ENCODE measurements around the gene SATB1. TPM values are rescaled to one million over a fixed set of nuclear protein-coding genes. Genes with fewer than 3 reads are reported as not detected.

The SATB1 gene
- total RNA-seq, 1 donor from 2014 or later, result 41.6 TPM

DNA sequence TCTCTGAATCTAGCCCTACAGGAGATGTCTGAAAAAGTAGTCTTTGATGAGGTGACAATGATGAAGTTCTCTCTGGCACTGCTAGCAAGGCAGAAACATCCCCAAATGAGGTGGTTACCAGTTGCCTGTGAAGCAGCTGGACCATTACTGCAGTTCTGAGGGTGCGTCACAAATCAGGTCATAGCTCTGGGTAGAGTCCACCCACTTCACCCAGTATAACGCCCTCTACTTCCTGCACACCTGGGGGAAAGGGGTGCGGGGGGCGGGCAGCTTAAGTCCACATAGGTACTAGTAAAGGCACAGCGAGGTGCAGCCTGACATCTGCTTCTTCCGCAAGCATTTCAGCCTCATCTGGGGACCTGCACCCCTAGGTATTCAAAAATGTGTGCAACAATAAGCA lies 13.4 kb upstream of the SATB1 start:
- intact Hi-C loops (cut with DNase I), result no loop called here
- ATAC-seq, result no peak
- peak; percentile 62 for DNase-seq (ENCODE audit: missing footprints)

DNA sequence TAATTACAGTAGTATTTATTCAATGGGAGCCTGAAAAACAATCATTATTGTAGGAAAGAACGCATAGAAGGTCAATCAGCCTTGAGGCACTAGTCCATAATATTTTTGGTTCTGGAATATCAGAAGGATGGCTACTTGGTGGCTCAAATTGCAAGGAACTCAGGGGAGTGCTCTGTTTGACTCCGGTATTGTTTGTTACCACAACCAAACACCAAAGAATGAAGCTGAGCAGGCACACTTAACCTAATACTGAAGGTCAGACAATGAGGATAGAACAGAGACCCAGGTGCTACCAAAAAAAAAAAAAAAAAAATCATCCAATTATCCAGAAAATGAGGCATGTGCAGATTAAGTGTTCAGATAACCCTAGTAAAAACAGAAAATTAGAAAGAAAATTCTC lies 11.1 kb upstream of the SATB1 start:
- ATAC-seq (no peak), DNase-seq (ENCODE audit: missing footprints) (no peak)
- intact Hi-C loops (cut with DNase I), result no loop called here

DNA sequence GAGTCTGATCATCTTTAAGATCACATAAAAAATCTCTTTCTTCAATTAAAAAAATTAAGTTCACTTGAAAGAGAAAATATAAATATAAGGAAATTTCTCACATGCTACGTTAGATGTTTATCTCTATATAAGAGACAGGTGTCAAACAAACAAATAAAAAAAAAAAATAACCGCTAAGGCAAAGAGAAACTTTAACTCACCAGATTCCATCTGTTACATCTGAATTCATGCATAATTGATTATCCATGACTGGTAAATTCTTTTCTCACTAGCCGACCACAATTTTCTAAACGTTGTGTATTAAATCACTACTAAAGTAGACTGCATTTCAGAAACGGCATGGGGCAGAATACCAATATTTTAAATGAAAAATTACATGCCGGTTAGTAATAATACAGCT lies 9.6 kb upstream of the SATB1 start:
- ATAC-seq, result no peak
- intact Hi-C loops (cut with DNase I), result no loop called here
- no peak for DNase-seq (ENCODE audit: missing footprints)

DNA sequence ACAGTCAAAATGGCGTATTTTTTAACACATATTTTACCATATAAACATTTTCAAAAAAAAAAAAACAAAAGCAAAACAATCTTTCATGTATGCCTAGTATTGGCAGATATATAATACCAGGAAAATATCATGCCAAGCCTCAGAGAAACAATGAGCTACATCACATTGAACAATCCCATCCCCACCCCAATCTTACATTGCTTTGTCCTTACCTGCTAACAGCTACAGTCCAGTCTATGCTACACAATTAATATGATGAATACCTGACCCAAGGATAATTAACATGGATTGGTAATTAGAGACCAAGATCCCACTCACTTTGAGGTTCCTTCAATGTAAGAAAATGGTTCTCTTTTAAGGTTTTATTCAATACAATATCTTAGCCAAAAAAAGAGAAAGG lies 7.6 kb upstream of the SATB1 start:
- ATAC-seq, result no peak
- intact Hi-C loops (cut with DNase I), result no loop called here
- DNase-seq (ENCODE audit: missing footprints), result no peak

DNA sequence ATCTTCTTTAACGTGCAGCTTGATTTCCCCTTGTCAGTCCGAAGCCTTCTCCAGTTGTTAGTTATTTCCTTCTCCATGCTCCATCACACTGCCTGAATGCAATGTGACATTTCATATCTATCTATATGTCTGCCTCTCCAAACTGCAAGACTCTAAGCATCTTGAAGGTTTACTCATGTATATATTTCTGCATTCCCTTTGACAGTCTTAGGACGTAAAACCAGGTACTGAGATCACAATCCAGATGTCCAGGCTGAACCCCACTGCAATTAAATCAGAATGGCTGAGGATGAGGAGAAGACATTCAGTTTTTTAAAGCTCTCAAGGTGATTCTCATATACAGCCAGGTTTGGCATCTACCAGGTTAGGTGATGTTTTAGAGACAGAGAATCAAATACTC lies 6.1 kb upstream of the SATB1 start:
- intact Hi-C loops (cut with DNase I), result no loop called here
- ATAC-seq (no peak), DNase-seq (ENCODE audit: missing footprints) (no peak)

DNA sequence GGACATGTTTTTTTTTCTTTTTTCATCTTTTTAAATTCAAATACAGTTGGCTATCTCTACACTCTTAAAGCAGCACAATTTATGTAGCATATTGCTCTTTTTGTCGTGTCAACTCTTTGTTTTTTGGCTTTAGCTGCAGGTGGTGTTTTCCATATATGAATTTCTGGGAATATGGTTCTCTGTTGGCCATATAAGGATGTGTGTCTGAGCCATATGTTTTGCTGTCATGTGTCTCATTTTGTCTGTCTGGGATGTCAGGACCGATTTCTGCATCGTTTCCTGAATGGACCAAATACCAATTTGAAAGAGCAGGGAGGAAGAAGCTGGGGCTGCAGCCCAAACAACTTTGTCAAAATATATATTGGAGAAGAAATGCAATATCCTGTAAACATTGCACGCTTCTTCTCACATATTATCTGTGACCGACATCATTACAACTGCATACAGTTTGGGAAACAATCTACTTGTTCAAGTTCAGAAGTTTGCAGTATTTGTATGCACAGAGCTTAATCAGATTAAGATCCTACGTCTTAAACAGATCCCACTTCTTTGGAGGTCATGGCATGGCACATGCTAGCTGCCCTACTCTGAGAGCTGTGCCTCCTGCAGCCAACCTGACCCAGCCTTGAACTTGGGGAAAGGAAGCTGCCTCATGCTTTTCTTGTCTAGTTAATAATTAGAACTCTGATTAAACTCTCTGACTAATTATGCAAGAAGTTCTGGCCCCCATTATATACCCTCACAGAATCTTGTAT lies 4.0 kb upstream of the SATB1 start:
- intact Hi-C loops (cut with DNase I), result no loop called here

DNA sequence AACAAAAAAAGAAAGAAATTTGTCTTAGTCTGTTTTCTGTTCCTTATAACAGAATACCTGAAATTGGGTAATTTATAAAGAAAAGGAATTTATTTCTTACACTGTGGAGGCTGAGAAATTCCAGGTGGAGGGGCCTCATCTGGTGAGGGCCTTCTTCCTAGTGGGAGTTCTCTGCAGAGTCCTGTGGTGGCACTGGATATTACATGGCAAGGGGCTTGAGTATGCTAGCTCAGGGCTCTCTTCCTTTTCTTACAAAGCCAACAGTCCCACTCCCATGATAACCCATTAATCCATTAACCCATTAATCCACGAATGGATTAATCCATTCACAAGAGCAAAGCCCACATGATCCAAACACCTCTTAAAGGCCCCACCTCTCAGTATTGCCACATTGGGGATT lies 2.9 kb upstream of the SATB1 start:
- intact Hi-C loops (cut with DNase I), result no loop called here

More for the DNA sequence above, 4.0 kb upstream of the SATB1 start:
- ATAC-seq, result no peak
- DNase-seq (ENCODE audit: missing footprints), result no peak

DNA sequence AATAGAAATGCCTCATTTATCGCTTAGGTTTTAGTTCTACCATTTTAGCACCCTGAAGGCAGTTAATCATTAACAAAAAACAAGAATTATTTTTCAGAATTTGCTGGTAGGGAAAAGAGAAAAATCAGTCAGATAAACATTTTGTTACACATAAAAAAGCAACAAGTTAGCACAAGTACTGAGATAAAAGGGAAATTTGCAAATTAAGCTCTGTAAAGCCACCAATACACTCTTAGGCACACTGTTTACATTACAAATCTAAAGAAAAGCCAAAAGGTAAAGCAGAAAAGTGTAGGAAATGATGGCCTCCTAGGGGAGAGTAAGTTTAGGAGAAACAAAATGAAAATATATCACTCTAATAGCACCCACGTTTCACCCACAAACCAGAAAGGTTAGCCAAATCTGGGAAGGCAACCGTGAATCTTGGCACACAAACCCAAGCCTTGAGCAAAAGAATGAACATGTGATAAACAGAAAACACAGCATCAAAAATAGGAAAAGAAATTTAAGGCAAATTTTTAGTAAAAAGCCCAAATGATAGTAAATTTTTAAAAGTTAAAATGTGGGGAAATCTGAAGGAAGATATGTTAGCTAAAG lies 1.6 kb upstream of the SATB1 start:
- DNase-seq (ENCODE audit: missing footprints) (no peak), ATAC-seq (no peak)
- intact Hi-C loops (cut with DNase I), result no loop called here

More for the DNA sequence above, 2.9 kb upstream of the SATB1 start:
- DNase-seq (ENCODE audit: missing footprints) (no peak), ATAC-seq (no peak)

DNA sequence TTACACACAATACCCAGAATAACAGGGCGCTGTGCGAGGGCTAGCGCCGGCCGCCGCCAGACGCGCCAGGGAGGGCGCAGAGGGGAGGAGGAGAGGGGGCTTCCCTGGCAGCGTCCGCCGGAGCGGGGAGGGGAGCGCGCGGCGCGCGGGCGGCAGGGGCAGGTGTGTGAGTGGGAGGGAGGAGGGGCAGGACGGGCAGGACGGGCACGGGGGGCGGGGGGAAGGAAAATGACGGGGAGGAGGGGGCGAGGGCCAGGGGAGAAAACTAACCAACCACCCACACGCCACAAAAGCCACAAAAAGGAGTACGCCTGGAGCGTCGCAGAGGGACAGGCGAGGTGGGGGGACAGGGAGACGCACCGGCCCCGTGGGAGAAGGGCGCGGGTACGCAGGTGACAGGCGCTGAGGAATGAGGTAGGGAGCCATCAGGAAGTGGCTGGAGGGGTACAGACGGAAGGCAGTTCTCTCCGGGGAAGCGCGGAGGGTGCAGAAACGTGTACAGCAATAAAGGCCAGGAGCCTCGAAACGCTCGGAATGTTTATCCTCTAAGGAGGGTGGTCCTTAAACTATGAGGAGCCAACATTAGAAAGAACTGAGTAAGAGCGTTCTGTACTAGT lies 610 bp upstream of the SATB1 start:
- peak; percentile 72 for DNase-seq (ENCODE audit: missing footprints)
- intact Hi-C loops (cut with DNase I), result loop anchor here (2.0 kb wide), 1 partner anchor 19 kb away; no protein-coding TSS in a partner anchor

DNA sequence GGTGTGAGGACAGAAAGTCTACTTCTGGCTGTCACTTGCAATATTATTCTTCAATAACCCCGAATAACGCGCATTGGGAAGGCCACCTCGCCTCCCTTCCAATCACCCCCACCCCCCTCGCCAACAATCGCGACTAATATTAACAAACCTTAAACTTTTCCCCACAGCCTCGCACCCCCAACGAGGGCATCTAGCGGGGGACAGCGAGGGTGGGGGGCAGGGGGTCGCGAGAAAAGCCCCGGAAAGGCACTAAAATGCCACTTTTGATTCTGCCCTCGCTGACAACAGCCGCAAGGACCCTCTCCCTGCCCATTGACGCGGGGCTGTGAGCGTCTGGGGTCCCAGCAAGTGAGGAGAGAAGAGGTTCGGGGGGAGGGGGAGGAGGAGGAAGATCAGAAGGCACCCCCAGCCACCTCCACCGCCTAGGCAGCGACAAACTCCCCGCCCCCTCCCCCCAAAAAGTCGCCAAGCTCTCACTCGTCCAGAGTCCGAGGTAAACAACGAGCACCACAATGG lies 868 bp downstream of the SATB1 start:
- peak; percentile 13 for ATAC-seq
- intact Hi-C loops (cut with DNase I), result loop anchor here (2.0 kb wide), 1 partner anchor 21 kb away; no protein-coding TSS in a partner anchor
- DNase-seq (ENCODE audit: missing footprints), result peak; percentile 32

More for the DNA sequence above, 610 bp upstream of the SATB1 start:
- ATAC-seq, result peak; percentile 47

DNA sequence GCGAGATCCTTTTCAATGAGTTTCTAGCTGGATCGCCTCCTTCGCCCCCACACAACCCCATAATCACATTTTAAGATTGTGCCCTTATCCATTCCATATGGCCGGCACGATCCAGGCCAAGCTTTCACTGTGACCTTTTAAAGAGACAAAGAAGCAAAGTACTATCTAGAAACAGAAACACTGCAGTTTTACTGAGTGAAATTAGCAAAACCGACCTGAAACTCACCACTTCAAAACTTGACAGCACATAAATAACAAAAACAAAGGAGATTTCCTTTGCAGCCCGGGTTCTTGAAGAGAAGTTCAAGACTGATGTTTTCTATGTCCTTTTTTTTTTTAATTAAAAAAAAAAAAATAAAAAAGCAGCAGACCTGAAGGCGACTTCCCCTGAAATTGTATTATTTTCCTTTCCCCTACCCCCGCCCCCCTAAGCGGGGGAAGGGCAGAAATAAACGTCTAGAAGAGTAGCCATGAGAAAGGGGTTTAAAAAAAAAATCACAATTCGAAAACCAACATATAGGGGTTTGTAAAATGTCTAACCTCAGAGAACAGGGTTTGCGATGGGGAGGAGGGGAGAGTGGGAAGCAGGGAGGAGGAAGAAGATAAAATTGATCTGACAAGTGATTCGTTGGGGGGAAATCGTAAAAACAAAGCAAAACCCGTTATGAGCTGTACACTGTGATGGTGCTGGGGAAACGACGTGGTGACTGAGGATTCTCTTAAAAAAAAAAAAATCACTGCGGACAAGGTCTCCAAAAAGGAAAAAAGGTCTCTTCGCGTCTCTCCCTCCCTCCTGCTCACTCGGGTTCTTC lies 1.5 kb downstream of the SATB1 start:
- DNase-seq (ENCODE audit: missing footprints) (peak; percentile 63), ATAC-seq (peak; percentile 47)
- intact Hi-C loops (cut with DNase I), result loop anchor here (2.0 kb wide), 1 partner anchor 21 kb away; no protein-coding TSS in a partner anchor

DNA sequence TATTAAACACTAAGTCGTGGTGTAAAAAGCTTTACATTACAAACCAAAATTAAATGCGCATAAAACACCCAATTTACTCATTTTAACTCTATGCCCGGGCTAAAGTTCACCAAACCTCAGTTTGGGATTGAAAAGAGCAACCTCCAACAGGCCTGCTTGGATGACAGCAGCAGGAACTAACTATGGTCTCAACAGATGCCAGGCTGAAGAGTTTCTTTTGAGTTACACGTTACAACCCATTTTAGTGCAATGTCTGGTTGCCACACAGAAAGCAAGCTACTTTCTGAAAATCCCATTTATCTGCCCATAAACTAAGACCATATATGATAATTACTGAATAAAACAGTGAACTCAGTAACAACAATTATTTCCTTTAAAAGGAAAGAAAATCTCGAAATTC lies 2.2 kb downstream of the SATB1 start:
- no peak for ATAC-seq
- DNase-seq (ENCODE audit: missing footprints), result no peak
- intact Hi-C loops (cut with DNase I), result no loop called here

DNA sequence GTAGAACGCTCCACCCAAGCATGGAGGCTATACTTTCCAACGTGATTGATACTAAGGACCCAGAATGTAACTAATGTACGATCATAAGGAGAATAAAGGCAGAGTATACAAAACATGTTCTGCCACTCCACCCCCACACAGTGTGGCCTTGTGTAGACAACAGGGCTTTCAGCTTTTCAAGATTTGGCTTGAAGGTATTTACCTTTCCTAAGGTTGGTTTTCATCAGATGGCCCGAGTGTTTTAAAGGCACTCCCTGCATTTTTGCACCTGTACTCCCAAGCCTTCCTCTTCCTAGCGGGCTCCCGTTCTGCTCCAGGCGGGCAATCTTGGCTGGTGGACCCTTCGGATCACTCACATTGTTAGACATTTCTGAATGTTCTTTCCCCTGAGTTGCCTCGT lies 4.6 kb downstream of the SATB1 start:
- no peak for ATAC-seq
- intact Hi-C loops (cut with DNase I), result no loop called here
- DNase-seq (ENCODE audit: missing footprints), result no peak

DNA sequence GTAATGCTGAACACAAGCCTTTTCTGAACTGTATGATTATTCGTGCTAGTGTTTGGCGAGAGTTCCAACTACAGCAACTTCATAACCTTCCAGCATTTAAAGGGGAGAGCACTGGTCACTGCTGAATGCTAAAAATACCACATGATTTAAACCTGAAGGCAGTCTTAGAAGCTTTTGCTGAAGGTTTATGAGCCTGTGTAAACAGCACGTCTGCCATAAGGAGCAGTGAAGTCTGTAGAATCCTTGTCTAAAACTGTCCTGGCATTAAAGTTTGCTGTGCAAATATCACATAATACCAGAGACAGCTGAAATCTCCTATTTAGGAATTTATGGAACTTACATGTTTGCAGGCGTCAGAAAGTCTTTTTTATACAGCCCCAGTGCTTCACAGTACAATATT lies 5.9 kb downstream of the SATB1 start:
- DNase-seq (ENCODE audit: missing footprints), result no peak
- peak; percentile 78 for ATAC-seq

DNA sequence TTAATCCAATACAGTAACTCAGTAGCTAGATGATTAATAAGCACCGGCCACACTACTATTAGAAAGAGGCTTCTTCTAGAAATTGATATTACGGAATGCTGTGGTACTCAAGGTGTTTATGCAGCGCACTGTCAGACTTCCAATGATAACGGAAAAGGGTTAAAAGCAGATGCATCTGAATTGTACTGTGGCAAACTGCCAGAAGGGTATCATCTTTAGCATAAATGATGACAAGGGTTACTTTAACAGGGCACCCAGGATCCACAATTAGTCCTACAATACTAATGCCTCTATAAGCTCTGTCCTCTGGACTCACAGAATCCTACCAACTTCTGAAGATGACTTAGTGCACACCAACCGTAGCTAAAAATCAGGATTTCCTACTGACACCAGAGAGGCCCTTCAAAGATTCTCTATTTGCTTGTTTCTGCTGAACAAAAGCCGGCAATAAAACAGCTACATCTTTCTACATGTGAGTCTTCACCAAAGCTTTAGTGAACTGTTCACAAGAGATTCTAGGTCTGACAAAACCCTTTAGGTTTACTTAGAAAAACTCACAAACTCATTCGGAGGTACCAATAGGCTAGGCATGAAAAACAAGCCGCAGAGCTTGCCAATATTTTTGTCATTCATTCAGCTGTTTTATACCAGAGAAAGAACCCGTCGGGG lies 7.1 kb downstream of the SATB1 start:
- ATAC-seq (no peak), DNase-seq (ENCODE audit: missing footprints) (no peak)
- intact Hi-C loops (cut with DNase I), result no loop called here

More for the DNA sequence above, 5.9 kb downstream of the SATB1 start:
- intact Hi-C loops (cut with DNase I), result no loop called here

DNA sequence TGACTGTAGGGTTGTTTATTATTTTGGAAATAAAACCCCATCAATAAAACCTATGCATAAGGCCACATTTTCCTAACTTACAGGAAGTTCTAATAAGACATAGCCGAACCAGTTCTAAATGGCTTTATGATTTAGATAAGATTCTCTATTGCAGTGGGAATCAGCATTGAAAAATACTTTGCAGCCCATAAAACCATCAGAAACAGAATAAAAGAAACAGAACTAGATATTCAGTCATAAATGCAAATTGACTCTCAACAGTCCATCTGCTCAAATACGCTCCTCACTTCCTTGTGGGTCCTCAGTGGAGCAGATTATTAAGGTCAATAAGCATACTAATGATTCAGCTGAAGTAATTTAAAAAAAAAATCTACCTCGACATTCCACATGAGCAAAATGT lies 8.8 kb downstream of the SATB1 start:
- no peak for DNase-seq (ENCODE audit: missing footprints)
- intact Hi-C loops (cut with DNase I), result no loop called here
- ATAC-seq, result no peak

DNA sequence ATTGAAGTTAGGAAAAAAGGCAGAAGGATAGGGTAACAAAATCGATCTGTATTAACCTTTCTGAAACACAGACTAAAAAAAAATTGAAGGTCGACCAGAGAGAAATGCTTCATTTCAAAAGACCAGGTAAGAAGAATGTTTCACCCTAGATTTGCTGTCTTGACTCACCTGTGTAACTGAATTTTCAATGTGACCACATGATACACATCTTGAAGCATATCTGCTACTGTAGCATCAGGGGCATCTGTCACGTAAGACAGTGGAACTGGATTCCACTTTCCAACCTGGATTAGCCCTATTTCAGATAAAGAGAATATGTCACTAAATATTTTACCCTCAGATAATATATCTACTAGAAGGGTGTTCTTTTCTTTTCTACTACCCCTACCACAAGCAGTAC lies 9.3 kb downstream of the SATB1 start:
- ATAC-seq (no peak), DNase-seq (ENCODE audit: missing footprints) (no peak)
- intact Hi-C loops (cut with DNase I), result no loop called here

DNA sequence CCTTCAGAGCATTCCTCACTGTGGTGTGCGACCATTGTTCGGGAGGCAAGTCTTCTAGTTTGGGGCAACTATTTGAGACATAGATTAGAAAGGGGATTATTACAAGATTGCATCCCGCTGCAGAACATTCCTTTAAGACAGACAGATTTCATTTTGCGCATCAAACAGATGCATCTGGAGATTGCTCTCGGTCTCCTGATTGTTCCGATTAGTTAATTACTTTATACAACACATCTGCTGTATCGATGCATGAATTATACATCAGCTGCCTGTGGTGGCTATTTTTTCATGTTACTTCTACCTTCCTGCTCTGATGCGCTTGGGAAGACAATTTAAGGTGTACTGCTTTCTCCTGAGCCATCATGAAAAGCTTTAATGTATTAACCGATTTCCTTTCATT lies 10.0 kb downstream of the SATB1 start:
- ATAC-seq (no peak), DNase-seq (ENCODE audit: missing footprints) (no peak)
- intact Hi-C loops (cut with DNase I), result no loop called here

DNA sequence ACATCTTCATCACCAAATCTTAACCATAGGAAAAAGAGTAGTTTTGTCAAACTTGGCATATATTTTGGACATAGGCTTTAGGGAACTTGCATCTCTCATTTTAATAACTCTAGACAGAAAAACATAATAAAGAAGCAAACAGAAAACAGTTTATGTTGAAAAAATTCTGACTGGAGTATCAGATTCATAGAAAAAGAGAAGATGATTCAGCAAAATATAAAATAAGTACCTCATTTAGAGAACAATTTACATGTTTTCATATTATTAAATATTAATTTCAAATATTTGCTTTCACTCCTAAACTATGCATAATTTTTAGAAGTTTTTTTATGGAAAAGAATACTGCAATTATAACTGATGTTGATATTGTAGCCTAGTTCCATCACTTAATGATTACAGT lies 12.5 kb downstream of the SATB1 start:
- DNase-seq (ENCODE audit: missing footprints) (no peak), ATAC-seq (no peak)
- intact Hi-C loops (cut with DNase I), result no loop called here
